MCF 10A (cell line): ENCODE measurements around the gene CORO1C. TPM values are rescaled to one million over a fixed set of nuclear protein-coding genes. Genes with fewer than 3 reads are reported as not detected.
A peak's percentile ranks its signal among the peaks of the same experiment; 100 is the strongest.
"Not testable (repeated sequence)": the region's sequence is repeated elsewhere in the genome, so short reads cannot be mapped to it uniquely, and the experiment has no call there.

Experiments
- BruUV-seq: library from RNA; stranded (reverse); fragments of 400-500 nt; replicated peaks from 2 replicates; lab custom pipeline; 2021; lab: Mats Ljungman, UMichigan
- CTCF ChIA-PET: fragments of 300-600 bp; sonication (Branson Sonifier 250); formaldehyde crosslinking; extraction: SDS; loops from one replicate; lab custom pipeline; 2021; ENCODE audit warnings: antibody characterized with exemption, inconsistent platforms; lab: Yijun Ruan, JAX
- POLR2A ChIA-PET: fragments of 300-600, 350-650 bp; sonication (Branson Sonifier 250); formaldehyde crosslinking; extraction: SDS; loops from one replicate; lab custom pipeline; 2020; ENCODE audit warnings: antibody characterized with exemption, inconsistent platforms; lab: Yijun Ruan, JAX
- DNase-seq: peaks from one replicate; pipeline ENCODE4 v3.0.0-alpha.2; 2018; ENCODE audit not compliant: unreplicated experiment
- H3K27ac Mint-ChIP-seq: one replicate; pipeline ENCODE4 v1.8.0; 2022; ENCODE audit warnings: mild to moderate bottlenecking, low read depth, mixed read lengths; ENCODE audit not compliant: unreplicated experiment
- H3K27me3 Mint-ChIP-seq: one replicate; pipeline ENCODE4 v1.8.0; 2022; ENCODE audit warnings: mixed read lengths; ENCODE audit not compliant: insufficient read depth, unreplicated experiment
- H3K36me3 Mint-ChIP-seq: one replicate; pipeline ENCODE4 v1.8.0; 2022; ENCODE audit warnings: mild to moderate bottlenecking, moderate library complexity, mixed read lengths; ENCODE audit not compliant: insufficient read depth, unreplicated experiment
- H3K4me1 Mint-ChIP-seq: one replicate; pipeline ENCODE4 v1.8.0; 2022; ENCODE audit warnings: mixed read lengths; ENCODE audit not compliant: insufficient read depth, unreplicated experiment
- H3K4me3 Mint-ChIP-seq: one replicate; pipeline ENCODE4 v1.8.0; 2022; ENCODE audit warnings: mild to moderate bottlenecking, moderate library complexity, mixed read lengths; ENCODE audit not compliant: unreplicated experiment
- H3K9me3 Mint-ChIP-seq: one replicate; pipeline ENCODE4 v1.8.0; 2022; ENCODE audit warnings: mixed read lengths; ENCODE audit not compliant: unreplicated experiment
- intact Hi-C: fragments of 100-400 bp; cut with micrococcal nuclease; formaldehyde crosslinking; loops from 2 replicates; pipeline ENCODE4 v1.14.1; 2022
- total RNA-seq: library from RNA; stranded (reverse); gene quantifications from 2 replicates; pipeline ENCODE4 v1.2.3, GENCODE V29; 2022
- TF ChIP-seq, protein P1 (sequence below): fragments of 200-600 bp; IDR thresholded peaks from one replicate; pipeline ENCODE4 v1.8.0; 2022; ENCODE audit warnings: antibody characterized with exemption, mild to moderate bottlenecking; ENCODE audit not compliant: unreplicated experiment

Gene CORO1C
- total RNA-seq, 1 experiment from 2014 or later = 130 TPM

DNA sequence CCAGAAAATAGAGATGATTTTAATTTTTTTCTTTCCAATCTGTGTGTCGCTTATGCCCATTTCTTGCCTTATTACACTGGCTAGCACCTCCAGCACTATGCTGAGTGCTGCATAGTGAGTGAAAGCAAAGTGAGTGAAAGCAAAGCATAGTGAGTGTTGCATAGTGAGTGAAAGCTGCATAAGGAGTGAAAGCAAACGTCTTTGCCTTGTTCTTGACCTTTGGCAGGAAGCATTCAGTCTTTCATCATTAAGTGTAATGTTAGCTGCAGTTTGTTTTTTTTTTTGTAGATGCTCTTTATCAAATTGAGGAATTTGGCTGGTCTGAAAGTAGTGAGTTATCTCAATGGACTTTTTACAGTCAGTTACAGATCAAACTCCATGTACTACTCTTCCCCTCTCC is 6.9 kb upstream of the CORO1C start:
- Mint-ChIP-seq H3K36me3 (no peaks in the 10 kb centered on the region), H3K4me3 (no peak overlapping the region), H3K27me3 (no peaks in the 10 kb centered on the region), H3K27ac (no peak overlapping the region), H3K9me3 (no peaks in the 10 kb centered on the region), H3K4me1 (peaks cover 19% of the 10 kb centered on the region)
- POLR2A ChIA-PET = no interaction called here
- CTCF ChIA-PET = interaction anchor here (0.6 kb wide), 1 partner anchor 78 kb away, joined by 4 read pairs; no protein-coding TSS in a partner anchor
- no peak for DNase-seq
- TF ChIP-seq, protein P1, sequence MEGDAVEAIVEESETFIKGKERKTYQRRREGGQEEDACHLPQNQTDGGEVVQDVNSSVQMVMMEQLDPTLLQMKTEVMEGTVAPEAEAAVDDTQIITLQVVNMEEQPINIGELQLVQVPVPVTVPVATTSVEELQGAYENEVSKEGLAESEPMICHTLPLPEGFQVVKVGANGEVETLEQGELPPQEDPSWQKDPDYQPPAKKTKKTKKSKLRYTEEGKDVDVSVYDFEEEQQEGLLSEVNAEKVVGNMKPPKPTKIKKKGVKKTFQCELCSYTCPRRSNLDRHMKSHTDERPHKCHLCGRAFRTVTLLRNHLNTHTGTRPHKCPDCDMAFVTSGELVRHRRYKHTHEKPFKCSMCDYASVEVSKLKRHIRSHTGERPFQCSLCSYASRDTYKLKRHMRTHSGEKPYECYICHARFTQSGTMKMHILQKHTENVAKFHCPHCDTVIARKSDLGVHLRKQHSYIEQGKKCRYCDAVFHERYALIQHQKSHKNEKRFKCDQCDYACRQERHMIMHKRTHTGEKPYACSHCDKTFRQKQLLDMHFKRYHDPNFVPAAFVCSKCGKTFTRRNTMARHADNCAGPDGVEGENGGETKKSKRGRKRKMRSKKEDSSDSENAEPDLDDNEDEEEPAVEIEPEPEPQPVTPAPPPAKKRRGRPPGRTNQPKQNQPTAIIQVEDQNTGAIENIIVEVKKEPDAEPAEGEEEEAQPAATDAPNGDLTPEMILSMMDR = no peak
- intact Hi-C loops = no loop called here
- no TSS peak for BruUV-seq

DNA sequence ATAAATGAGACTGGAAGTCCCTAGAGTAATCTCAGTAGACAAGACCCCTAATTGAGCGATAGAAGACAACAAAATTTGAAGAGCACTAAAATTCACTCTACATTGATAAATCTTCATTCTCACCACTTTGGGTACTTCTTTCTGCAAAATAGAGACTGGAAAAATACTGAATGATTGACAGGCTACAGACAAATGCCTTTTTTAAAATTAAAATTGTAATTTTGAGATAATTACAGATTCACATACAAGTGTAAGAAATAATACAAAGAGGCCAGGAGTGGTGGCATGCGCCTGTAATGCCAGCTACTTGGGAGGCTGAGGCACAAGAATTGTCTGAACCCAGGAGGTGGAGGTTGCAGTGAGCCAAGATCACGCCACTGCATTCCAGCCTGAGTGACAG is 4.5 kb upstream of the CORO1C start:
- no peaks in the 10 kb centered on the region for H3K27me3 Mint-ChIP-seq
- DNase-seq = no peak
- TF ChIP-seq, protein P1 = no peak
- no peak overlapping the region for H3K4me3 Mint-ChIP-seq
- peak overlapping the region; percentile 32 for H3K27ac Mint-ChIP-seq
- intact Hi-C loops = no loop called here
- POLR2A ChIA-PET = interaction anchor here (6.3 kb wide), 1 partner anchor 41 kb away, joined by 179 read pairs; no protein-coding TSS in a partner anchor
- CTCF ChIA-PET = interaction anchor here (2.6 kb wide), 1 partner anchor 67 kb away, joined by 8 read pairs; no protein-coding TSS in a partner anchor
- no peaks in the 10 kb centered on the region for H3K9me3 Mint-ChIP-seq
- no TSS peak for BruUV-seq
- H3K4me1 Mint-ChIP-seq = peaks cover 26% of the 10 kb centered on the region
- H3K36me3 Mint-ChIP-seq = peaks cover under 1% of the 10 kb centered on the region

- peaks cover 7% of the 10 kb centered on the region for H3K36me3 Mint-ChIP-seq
- peak overlapping the region; percentile 96 for H3K27ac Mint-ChIP-seq
- H3K27me3 Mint-ChIP-seq = no peaks in the 10 kb centered on the region
- ChIA-PET CTCF (interaction anchor here (0.6 to 2.6 kb wide), 5 partner anchors 12 to 131 kb away, joined by 3 to 8 read pairs (median 3); no protein-coding TSS in a partner anchor), POLR2A (interaction anchor here (0.6 to 6.3 kb wide), 8 partner anchors 9 to 172 kb away, joined by 3 to 179 read pairs (median 4); partner anchors contain the start of gene ISCU)
- DNase-seq = peak; percentile 91
- peak overlapping the region; percentile 60 for H3K4me3 Mint-ChIP-seq
- intact Hi-C loops = loop anchor here (5.0 kb wide), 3 partner anchors 68 to 172 kb away; partner anchors contain the start of genes ISCU and SART3
- H3K9me3 Mint-ChIP-seq = no peaks in the 10 kb centered on the region
- TF ChIP-seq, protein P1 = no peak
- no TSS peak for BruUV-seq
- peaks cover 30% of the 10 kb centered on the region for H3K4me1 Mint-ChIP-seq
Observed at GRCh38 chr12:108734200-108734906, 3.0 kb upstream of the CORO1C start.

DNA sequence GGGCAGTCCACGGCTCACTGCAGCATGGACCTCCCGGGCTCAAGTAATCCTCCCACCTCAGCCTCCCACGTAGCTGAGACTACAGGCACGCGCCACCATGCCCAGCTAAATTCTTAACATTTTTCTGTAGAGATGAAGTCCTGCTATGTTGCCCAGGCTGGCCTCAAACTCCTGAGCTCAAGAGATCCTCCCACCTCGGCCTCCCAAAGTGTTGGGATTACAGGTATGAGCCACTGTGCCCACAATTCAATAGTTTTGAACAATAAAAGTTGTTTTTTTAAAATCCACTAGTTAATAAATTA is 1.9 kb upstream of the CORO1C start:
- not testable (repeated sequence) for BruUV-seq, H3K4me3 Mint-ChIP-seq, H3K36me3 Mint-ChIP-seq, H3K27ac Mint-ChIP-seq, H3K9me3 Mint-ChIP-seq, DNase-seq, H3K27me3 Mint-ChIP-seq
- intact Hi-C loops = loop anchor here (5.0 kb wide), 3 partner anchors 69 to 171 kb away; partner anchors contain the start of genes ISCU and SART3
- ChIA-PET POLR2A (interaction anchor here (1.4 to 6.3 kb wide), 6 partner anchors 30 to 171 kb away, joined by 3 to 179 read pairs (median 17); partner anchors contain the start of gene ISCU), CTCF (interaction anchor here (0.6 to 1.9 kb wide), 4 partner anchors 21 to 37 kb away, joined by 3 to 5 read pairs (median 4); no protein-coding TSS in a partner anchor)
- peaks cover 40% of the 10 kb centered on the region for H3K4me1 Mint-ChIP-seq
